SW 1271 (cell line): Measurements from ENCODE around the gene TTC31.
"Not testable (repeated sequence)": the region's sequence is repeated elsewhere in the genome, so short reads cannot be mapped to it uniquely, and the experiment has no call there.

ENCODE experiments used
- DNase-seq, 2 experiments: peaks; one replicate each; lab custom pipeline; 2025; lab: John Stamatoyannopoulos, UW

Gene TTC31

GRCh38 chr2:74482801-74483674 is at the start of gene TTC31, which contains the start of gene CCDC142:
TSS of gene TTC31 (plus strand) at chr2:74483081. CDS start at chr2:74483096, 15 bp downstream.
TSS of gene CCDC142 (minus strand) at chr2:74482998. CDS start at chr2:74482837, 161 bp downstream.
- DNase-seq: peak; percentile 82 to 97

- no peak for DNase-seq
Observed at GRCh38 chr2:74436111-74436805, 46.6 kb upstream of the TTC31 start.

DNA sequence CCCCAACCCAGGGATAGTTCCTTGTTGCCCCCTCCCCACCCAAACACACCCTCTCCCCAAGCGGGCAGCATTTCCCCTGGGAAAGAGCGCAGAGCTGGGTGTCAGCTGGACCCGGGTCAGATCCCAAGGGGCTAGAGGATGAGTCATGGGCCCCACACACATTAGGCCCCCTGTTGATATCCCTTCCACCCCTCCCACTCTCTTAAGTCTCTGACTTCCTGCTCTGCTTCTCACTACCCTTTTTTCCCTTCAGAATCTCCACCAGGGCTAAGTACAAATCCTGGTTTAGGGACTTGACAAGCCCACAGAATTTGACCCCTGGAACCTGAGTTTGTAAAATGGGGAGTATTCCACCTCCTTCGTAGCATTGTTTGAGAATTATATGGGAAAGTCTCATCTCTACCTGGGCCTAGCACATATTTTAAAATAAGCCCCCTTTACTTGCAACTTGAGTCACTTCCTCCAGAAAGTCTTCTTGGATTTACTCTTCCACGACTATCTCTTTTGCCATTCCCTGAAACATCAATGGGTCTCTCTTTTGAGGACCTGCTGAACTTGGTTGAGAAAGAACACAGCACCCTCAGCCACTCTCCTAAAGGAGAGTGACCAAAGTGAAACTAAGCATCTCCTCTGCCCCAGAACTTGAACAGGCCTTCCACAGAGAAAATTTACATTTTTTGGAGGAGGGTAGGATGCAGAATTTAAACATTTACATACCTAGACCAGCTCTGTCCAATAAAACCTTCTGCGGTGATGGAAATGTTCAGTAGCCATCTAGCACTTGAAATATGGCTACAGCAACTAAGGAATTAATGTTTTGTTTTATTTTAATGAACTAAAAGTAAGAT is 45.8 kb upstream of the TTC31 start:
- DNase-seq: no peak

- DNase-seq: no peak
Observed at GRCh38 chr2:74438248-74438647, 44.6 kb upstream of the TTC31 start.

DNA sequence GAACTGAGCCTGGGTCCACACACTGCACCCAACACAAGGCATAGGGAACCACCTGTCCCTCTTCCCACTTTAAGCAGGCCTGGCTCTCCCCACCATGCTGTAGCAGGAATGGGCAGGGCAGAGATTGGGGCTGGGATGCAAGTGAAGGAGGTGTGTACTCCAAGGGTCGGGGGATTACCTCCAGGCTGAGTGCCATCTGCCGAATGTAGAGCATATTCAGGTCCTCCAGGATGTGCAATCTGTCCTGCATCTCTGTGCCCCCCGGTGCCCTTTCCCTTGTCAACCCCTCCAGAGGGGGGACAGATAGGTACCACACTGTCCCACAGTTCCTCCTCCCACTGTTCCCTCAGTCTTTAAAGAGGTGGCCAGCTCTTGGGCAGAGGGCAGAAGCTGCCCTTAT is 43.5 kb upstream of the TTC31 start:
- DNase-seq: no peak

DNA sequence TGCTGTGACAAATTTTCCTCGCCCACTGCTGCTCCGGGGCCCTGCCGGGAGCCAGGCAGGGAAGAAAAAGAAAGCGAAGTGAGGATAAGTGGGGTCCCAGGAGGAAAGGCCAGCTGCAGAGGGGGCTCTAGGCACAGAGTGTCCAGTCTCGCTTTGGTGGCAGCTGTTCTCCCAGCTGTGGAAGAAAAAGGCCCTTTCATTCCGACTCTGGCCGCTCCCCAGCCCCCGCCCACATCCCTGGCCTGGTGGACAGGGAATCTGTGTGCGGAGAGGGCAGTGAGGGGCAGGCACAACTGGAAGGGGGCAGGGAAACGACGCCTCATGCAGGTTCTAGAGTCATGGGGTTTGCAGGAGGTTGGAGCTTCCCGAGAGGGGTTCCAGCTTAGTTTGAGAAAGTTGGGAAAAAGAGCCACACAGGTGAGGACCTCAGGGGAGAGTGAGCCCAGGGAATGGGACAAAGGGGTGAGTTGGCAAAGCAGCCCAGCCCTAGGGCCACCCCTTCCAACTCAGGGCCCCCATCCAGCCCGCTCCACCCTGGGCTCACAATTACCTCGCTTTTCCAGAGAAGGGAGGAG is 43.0 kb upstream of the TTC31 start:
- no peak for DNase-seq

- DNase-seq: peak; percentile 42 to 54
Observed at GRCh38 chr2:74440378-74441169, 42.3 kb upstream of the TTC31 start.

- no peak for DNase-seq
Observed at GRCh38 chr2:74441170-74441689, 41.7 kb upstream of the TTC31 start.

GRCh38 chr2:74441690-74442482 is 41.0 kb upstream of the TTC31 start, which contains the start of gene RTKN:
TSS of gene RTKN (minus strand) at chr2:74441937. CDS start at chr2:74441816, 121 bp downstream.
- no peak for DNase-seq

GRCh38 chr2:74442483-74443297 is 40.2 kb upstream of the TTC31 start:
- DNase-seq: not testable (repeated sequence)

- no peak for DNase-seq
Observed at GRCh38 chr2:74444498-74445318, 38.2 kb upstream of the TTC31 start.

GRCh38 chr2:74447230-74447999 is 35.5 kb upstream of the TTC31 start:
- no peak for DNase-seq

DNA sequence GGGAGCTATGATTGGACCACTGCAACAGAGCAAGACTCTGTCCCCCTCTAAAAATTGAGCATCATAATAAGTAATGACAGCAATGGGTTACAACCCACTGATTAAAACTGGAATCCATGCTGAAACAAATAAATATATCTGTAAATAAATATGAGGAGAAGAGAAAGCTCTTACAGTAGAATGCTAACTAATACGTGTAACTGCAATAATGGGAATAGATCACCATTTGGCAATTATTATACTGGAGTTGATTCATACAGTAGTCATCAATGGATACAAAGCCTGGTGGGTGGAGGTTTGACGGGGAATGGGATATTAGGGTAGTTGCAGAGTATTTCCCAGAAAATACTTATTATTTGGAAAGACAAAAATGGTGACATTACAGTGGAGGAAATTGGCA is 34.1 kb upstream of the TTC31 start:
- DNase-seq: no peak

DNA sequence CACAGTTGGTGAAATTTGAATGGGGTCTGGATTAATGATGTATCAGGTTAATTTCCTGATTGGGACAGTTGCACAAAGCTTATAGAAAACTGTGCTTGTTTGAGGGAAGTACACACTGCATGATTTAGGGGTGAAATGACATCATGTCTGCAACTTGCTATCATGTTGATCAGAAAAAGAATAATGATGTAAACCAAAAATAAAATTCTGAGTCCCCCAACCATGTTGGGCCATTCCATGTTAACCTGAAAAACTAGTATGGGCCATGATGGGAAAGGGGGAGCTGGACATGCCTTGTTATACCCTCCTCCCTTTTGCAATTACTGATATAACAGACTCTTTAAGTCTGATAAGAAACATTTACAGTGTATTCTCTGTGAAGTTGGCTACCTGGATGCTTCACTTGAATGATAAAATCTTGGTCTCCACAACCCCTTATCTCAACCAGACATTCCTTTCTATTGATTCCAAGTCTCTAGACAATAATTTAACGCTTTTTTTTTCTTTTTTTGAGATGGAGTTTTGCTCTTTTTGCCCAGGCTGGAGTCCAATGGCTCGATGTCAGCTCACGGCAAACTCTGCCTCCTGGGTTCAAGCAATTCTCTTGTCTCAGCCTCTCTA is 32.2 kb upstream of the TTC31 start:
- DNase-seq: no peak

DNA sequence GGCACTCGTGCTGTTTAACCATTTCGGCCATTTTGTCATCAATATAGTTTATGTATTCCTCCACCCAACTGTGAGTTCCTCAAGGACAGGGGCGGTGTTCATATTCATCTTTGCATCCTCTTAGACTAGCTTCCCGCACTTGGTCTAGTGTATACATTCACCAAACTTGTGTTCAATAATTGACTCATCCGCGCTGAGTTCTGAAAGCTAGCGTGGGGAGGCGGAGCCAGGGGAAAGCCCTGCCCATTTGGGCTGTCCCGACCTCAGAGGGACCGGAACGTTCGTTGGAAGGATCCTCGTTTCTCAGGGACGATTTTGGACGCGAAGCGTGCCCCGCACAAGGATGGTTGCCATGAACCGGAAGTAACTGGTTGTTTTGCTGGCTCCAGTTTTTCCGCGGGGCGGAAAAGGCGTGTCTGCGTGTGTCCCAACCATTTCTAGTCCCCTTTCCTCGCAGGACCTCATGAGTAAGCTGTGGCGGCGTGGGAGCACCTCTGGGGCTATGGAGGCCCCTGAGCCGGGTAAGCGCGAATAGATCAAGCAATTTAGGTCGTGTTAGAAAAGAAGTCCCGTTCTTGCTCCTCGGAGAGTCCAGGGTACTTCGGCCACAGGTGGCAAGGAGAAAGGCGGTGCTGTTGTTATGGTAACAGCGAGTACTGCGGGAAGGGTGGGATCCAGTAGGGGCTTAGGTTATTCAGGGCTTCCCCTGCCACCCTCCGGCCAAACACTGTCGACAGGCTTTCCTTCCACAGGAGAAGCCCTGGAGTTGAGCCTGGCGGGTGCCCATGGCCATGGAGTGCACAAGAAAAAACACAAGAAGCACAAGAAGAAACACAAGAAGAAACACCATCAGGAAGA is 28.0 kb upstream of the TTC31 start, which contains the start of gene INO80B:
Gene INO80B (plus strand): TSS at position 434 of the 858 bp plus-strand sequence. CDS start 30 bp downstream, at position 464.
- peak; percentile 91 to 97 for DNase-seq

- peak in 1 of 2 experiments; percentile 44 for DNase-seq
Observed at GRCh38 chr2:74457129-74457548, 25.7 kb upstream of the TTC31 start.
